Small intestine (tissue), 7 donors: ENCODE results near the gene CUTA. TPM values are rescaled to one million over a fixed set of nuclear protein-coding genes. Genes with fewer than 3 reads are reported as not detected.

Experiments used
- DNase-seq, 2 donors: peaks; one replicate each; pipeline versions ENCODE4 v3.0.0 to v3.0.0-alpha.2; 2013
- FAIRE-seq: peaks from 2 replicates; lab custom pipeline; 2012; peaks lifted over from hg19 to GRCh38; lab: Jason Lieb, UNC
- H3K27ac ChIP-seq, 3 donors: one replicate each; pipeline ENCODE4 v1.5.1; 2013; ENCODE audit warnings: low read length in 2 of 3, mild to moderate bottlenecking in 2 of 3, control low read depth in 1 of 3, inconsistent platforms in 1 of 3, low read depth in 1 of 3, moderate library complexity in 1 of 3
- H3K27me3 ChIP-seq, 3 donors: one replicate each; pipeline ENCODE4 v1.6.1; 2013; ENCODE audit warnings: low read length in 3 of 3, inconsistent platforms in 1 of 3; ENCODE audit not compliant: control insufficient read depth in 3 of 3, insufficient read depth in 3 of 3
- H3K36me3 ChIP-seq, 3 donors: one replicate each; pipeline ENCODE4 v1.6.1; 2013; ENCODE audit warnings: low read length in 3 of 3, inconsistent platforms in 1 of 3, low read depth in 1 of 3, mild to moderate bottlenecking in 1 of 3, moderate library complexity in 1 of 3; ENCODE audit not compliant: control insufficient read depth in 3 of 3, insufficient read depth in 2 of 3
- H3K4me1 ChIP-seq, 3 donors: one replicate each; pipeline ENCODE4 v1.6.1; 2013; ENCODE audit warnings: low read length in 2 of 3, inconsistent platforms in 1 of 3, low read depth in 1 of 3, mild to moderate bottlenecking in 1 of 3, moderate library complexity in 1 of 3; ENCODE audit not compliant: control insufficient read depth in 3 of 3, insufficient read depth in 2 of 3
- H3K4me3 ChIP-seq, 3 donors: one replicate each; pipeline ENCODE4 v1.5.1; 2013; ENCODE audit warnings: low read length in 3 of 3, control low read depth in 1 of 3, inconsistent platforms in 1 of 3, low read depth in 1 of 3, mild to moderate bottlenecking in 1 of 3, moderate library complexity in 1 of 3
- H3K9me3 ChIP-seq, 2 donors: one replicate each; pipeline ENCODE4 v1.6.1; 2013; ENCODE audit warnings: low read depth in 1 of 2, low read length in 1 of 2; ENCODE audit not compliant: control insufficient read depth in 2 of 2, insufficient read depth in 1 of 2
- WGBS, 3 donors: extraction: QIAGEN DNeasy Blood & Tissue Kit; methylation state at CpG; one replicate each; pipeline ENCODE4 v1.1.7; 2013; 5-methylcytosine and 5-hydroxymethylcytosine counted together
- polyA plus RNA-seq, 4 donors: library from polyadenylated mRNA; stranded (reverse) in 3 of 4; unstranded in 1 of 4; fragments of 200-250 nt in 3 of 4; fragments of 120-200 nt in 1 of 4; gene quantifications; one replicate each; pipeline versions ENCODE4 v1.2.1 to v1.2.3, GENCODE V29; 2013
- donor health status: healthy with polysubstance abuse.
- donor health status: control.
- donor health status: control.
- donor health status: Bipolar disorder and iron deficiency.
- donor health status: healthy.

The CUTA gene
- polyA plus RNA-seq, 4 donors = 129 to 255 (median 200) TPM

GRCh38 chr6:33367009-33367714 is 50.7 kb downstream of the CUTA start:
- no peak overlapping the region for H3K27ac ChIP-seq
- no peak overlapping the region for H3K4me3 ChIP-seq
- FAIRE-seq (no peak), DNase-seq (no peak)
- no peaks in the 10 kb centered on the region for H3K27me3 ChIP-seq
- no peaks in the 10 kb centered on the region for H3K4me1 ChIP-seq
- no peaks in the 10 kb centered on the region for H3K9me3 ChIP-seq
- 79 to 86% (median 81%) methylated on average over 8 of the region's 8 CpGs for WGBS, 3 donors
- no peaks in the 10 kb centered on the region for H3K36me3 ChIP-seq

Other genes with a start within 250 kb of the CUTA start
- 1 to 10 TPM in 1 of 4 donors, under 1 TPM in 3; 0.27 to 7.5 (median 0.62) TPM for gene COL11A2, start 225.6 kb downstream of the CUTA start, polyA plus RNA-seq
- gene RXRB, start 217.4 kb downstream of the CUTA start, polyA plus RNA-seq = 10 to 100 TPM; 26.3 to 43.2 (median 30.8) TPM
- 100 to 1,000 TPM in 2 of 4 donors, 10 to 100 TPM in 2; 38.9 to 162 (median 79.1) TPM for gene SLC39A7, start 217.2 kb downstream of the CUTA start, polyA plus RNA-seq
- 10 to 100 TPM; 30.9 to 46.1 (median 33.0) TPM for gene HSD17B8, start 213.5 kb downstream of the CUTA start, polyA plus RNA-seq
- 10 to 100 TPM; 30.4 to 46.7 (median 41.8) TPM for gene RING1, start 209.6 kb downstream of the CUTA start, polyA plus RNA-seq
- gene VPS52, start 146.2 kb downstream of the CUTA start, polyA plus RNA-seq = 10 to 100 TPM; 23.8 to 60.3 (median 48.0) TPM
- gene RPS18, start 146.0 kb downstream of the CUTA start, polyA plus RNA-seq = 1,000 to 10,000 TPM; 2,947 to 6,778 (median 4,959) TPM
- 10 to 100 TPM in 3 of 4 donors, 1 to 10 TPM in 1; 6.9 to 15.4 (median 12.7) TPM for gene B3GALT4, start 141.0 kb downstream of the CUTA start, polyA plus RNA-seq
- 10 to 100 TPM; 39.4 to 60.5 (median 43.5) TPM for gene WDR46, start 128.9 kb downstream of the CUTA start, polyA plus RNA-seq
- 100 to 1,000 TPM in 3 of 4 donors, 10 to 100 TPM in 1; 83.9 to 183 (median 147) TPM for gene PFDN6, start 128.5 kb downstream of the CUTA start, polyA plus RNA-seq
- 10 to 100 TPM; 13.2 to 69.8 (median 25.2) TPM for gene RGL2, start 119.2 kb downstream of the CUTA start, polyA plus RNA-seq
- gene TAPBP, start 104.0 kb downstream of the CUTA start, polyA plus RNA-seq = 10 to 100 TPM; 33.8 to 85.2 (median 55.6) TPM
- gene ZBTB22, start 100.4 kb downstream of the CUTA start, polyA plus RNA-seq = 10 to 100 TPM; 10.7 to 17.2 (median 13.8) TPM
- gene DAXX, start 95.1 kb downstream of the CUTA start, polyA plus RNA-seq = 10 to 100 TPM; 19.5 to 34.7 (median 28.4) TPM
- gene KIFC1, start 26.3 kb downstream of the CUTA start, polyA plus RNA-seq = 10 to 100 TPM in 2 of 4 donors, 1 to 10 TPM in 2; 3.1 to 23.2 (median 10.7) TPM
- 10 to 100 TPM; 32.2 to 67.6 (median 44.3) TPM for gene PHF1, start 7.1 kb downstream of the CUTA start, polyA plus RNA-seq
- 10 to 100 TPM in 1 of 4 donors, 1 to 10 TPM in 2, under 1 TPM in 1; 0.89 to 16.6 (median 5.6) TPM for gene SYNGAP1, start 2.0 kb upstream of the CUTA start, polyA plus RNA-seq
- 1 to 10 TPM; 1.6 to 8.5 (median 3.5) TPM for gene ZBTB9, start 36.5 kb upstream of the CUTA start, polyA plus RNA-seq
- 100 to 1,000 TPM in 1 of 4 donors, 10 to 100 TPM in 3; 15.7 to 100 (median 80.6) TPM for gene BAK1, start 162.2 kb upstream of the CUTA start, polyA plus RNA-seq
- 10 to 100 TPM; 51.6 to 62.9 (median 59.1) TPM for gene ITPR3, start 203.2 kb upstream of the CUTA start, polyA plus RNA-seq